ENCODE measurements around the gene AMZ1.

DNA sequence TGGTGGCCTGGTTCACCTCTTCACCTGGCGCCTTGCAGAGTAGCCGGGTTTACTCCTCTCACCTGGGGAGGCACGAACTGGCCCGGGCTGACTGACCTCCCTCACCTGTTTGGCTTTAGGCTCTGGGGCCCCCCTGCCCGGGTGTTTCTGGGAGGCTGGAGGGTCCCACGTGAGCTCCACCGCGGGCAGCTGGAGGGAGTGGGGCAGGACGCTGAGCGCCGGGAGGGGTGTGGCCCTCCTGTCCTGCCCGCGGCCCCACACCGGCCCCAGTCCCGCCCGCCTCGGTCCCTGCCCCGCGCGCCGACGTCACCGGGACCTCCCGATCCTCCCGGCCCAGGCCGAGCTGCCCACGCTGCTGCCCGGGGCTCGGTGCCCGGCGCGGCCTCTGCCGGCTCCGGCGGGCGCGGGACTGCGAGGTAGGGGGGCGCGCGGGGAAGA lies at the start of gene AMZ1:
- no peak for TF ChIP-seq POLR2AphosphoS5 (IDR thresholded peaks at IDR 0.05)
- TF ChIP-seq, protein P1, sequence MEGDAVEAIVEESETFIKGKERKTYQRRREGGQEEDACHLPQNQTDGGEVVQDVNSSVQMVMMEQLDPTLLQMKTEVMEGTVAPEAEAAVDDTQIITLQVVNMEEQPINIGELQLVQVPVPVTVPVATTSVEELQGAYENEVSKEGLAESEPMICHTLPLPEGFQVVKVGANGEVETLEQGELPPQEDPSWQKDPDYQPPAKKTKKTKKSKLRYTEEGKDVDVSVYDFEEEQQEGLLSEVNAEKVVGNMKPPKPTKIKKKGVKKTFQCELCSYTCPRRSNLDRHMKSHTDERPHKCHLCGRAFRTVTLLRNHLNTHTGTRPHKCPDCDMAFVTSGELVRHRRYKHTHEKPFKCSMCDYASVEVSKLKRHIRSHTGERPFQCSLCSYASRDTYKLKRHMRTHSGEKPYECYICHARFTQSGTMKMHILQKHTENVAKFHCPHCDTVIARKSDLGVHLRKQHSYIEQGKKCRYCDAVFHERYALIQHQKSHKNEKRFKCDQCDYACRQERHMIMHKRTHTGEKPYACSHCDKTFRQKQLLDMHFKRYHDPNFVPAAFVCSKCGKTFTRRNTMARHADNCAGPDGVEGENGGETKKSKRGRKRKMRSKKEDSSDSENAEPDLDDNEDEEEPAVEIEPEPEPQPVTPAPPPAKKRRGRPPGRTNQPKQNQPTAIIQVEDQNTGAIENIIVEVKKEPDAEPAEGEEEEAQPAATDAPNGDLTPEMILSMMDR (IDR thresholded peaks at IDR 0.05 in 8 of 11, conservative IDR thresholded peaks at IDR 0.05 in 3 of 11): no peak

Measured in spleen (tissue), 7 donors.